ENCODE measurements around the gene DST.

GRCh38 chr6:56555438-56555872, 87.2 kb downstream of the DST start:
- no peak for TF ChIP-seq CTCF (IDR thresholded peaks at IDR 0.05)
- no peak for TF ChIP-seq EZH2 (IDR thresholded peaks at IDR 0.05)
- TF ChIP-seq EZH2phosphoT487 (IDR thresholded peaks at IDR 0.05): no peak
